Subcutaneous adipose tissue (tissue), 4 donors: ENCODE data around the gene PDE4D. TPM values are rescaled to one million over a fixed set of nuclear protein-coding genes. Genes with fewer than 3 reads are reported as not detected.

ENCODE experiments used
- total RNA-seq, 4 donors: library from RNA; depleted of rRNA; stranded (reverse); fragments of >200 nt; gene quantifications; one replicate each; pipeline ENCODE4 v1.1.0, GENCODE V29; 2016
- TF ChIP-seq, protein P1 (sequence below): fragments of 450-650 bp; IDR thresholded peaks from one replicate; pipeline ENCODE4 v1.5.1; 2016; ENCODE audit warnings: low read depth, mild to moderate bottlenecking, control low read depth, antibody characterized with exemption, moderate library complexity

Gene PDE4D
- total RNA-seq, 4 donors from 2014 or later, result 15.0 to 24.0 (median 18.5) TPM

DNA sequence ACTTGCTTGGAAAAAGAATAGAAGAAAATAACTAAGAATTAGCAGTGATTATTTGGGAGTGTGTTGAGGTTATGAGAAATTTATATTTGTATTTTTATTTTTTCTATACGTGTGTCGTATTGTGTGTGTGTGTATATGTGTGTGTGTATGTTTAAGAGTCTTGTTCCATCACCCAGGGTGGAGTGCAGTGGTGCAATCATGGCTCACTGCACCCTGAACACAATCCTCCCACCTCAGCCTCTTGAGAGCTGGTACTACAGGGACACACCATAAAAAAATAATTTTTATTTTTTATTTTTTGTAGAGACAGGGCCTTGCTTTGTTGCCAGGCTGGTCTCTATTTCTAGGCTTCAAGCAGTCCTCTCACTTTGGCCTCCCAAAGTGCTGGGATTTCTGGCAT, 643.8 kb downstream of the PDE4D start:
- TF ChIP-seq, protein P1, sequence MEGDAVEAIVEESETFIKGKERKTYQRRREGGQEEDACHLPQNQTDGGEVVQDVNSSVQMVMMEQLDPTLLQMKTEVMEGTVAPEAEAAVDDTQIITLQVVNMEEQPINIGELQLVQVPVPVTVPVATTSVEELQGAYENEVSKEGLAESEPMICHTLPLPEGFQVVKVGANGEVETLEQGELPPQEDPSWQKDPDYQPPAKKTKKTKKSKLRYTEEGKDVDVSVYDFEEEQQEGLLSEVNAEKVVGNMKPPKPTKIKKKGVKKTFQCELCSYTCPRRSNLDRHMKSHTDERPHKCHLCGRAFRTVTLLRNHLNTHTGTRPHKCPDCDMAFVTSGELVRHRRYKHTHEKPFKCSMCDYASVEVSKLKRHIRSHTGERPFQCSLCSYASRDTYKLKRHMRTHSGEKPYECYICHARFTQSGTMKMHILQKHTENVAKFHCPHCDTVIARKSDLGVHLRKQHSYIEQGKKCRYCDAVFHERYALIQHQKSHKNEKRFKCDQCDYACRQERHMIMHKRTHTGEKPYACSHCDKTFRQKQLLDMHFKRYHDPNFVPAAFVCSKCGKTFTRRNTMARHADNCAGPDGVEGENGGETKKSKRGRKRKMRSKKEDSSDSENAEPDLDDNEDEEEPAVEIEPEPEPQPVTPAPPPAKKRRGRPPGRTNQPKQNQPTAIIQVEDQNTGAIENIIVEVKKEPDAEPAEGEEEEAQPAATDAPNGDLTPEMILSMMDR, result no peak

DNA sequence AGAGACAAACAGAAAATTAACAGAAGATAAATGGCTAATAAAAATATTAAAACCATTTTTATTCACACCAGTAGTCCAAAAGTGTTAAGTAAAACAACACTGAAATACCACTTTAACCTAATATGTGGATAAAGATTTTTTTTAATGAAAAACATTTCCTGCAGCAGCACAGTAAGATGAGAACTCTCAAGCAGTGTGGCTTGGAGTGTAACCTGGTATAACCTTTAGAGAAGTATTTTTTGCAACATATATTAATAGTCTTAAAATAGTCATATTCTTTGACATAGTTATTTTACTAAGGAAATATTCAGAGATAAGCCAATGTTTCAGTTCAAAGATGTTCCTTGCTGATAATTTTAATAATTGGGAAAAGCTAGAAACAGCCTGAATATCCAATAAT, 644.4 kb downstream of the PDE4D start:
- TF ChIP-seq, protein P1, result no peak

DNA sequence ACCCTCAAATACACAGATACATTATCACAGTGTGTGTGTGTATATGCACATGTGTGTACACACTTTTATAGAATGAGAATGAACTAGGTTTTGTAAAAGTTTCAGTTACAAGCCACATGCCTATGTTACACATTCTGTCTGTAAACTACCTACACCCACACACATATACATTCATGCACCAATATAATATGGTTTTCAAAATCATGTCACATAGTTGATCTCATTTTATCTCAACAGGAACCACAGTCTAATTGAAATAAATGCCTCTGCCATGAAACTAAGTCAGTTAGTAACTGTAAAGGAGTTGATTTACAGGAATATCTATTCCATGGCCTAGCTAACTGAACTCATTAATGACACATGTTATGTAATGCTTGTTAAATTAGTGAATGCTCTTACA, 646.6 kb downstream of the PDE4D start:
- TF ChIP-seq, protein P1, result no peak

DNA sequence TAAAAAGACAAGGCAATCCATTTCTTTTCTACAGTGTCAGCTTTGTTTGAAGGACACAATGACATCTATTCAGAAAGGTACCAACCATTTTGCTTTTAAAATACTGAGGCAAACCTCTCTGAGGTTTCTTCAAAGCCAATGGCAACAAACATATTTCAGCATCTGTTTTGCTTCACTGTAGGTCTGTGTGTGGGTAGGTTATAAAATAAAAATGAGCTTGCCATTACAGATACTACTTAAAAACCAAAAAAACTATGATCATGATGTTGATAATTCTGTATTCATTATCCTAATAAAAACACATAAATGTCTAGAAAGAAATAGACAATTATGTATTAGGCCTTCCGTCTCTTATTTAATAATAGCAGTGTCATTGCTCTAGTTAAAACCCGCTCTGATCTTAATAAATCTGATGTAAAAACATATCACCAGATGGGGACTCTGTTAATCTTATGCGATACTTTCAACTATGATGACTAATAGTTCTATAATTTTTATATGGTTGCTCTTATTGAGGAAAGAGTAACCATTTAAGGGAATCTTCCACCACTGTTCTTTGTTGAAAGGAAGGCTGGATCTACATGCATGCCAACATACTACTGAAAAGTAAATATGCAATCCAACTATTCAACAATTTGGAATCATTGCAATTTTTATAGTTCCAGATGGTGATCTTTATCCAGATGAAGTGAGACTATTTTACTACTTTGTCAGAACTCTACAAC, 647.2 kb downstream of the PDE4D start:
- TF ChIP-seq, protein P1, result no peak

DNA sequence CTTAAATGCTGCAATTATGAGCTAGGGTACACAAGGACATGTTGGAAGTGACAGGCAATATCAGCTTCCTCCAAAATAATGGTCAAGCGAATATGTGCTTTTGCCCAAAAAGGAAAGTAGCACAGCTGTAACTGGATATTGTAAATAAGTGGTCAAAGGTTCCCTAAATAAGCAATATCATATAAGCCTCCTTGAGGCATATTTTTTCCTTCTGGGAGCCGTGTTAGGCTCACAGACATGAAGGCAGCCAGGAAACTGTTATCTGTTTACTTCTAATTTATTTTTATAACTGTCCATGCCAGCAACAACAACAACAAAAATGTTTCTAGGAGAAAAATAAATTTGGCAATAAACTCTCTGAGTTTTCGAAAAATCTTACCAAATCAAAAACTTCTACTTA, 648.3 kb downstream of the PDE4D start:
- TF ChIP-seq, protein P1, result no peak

DNA sequence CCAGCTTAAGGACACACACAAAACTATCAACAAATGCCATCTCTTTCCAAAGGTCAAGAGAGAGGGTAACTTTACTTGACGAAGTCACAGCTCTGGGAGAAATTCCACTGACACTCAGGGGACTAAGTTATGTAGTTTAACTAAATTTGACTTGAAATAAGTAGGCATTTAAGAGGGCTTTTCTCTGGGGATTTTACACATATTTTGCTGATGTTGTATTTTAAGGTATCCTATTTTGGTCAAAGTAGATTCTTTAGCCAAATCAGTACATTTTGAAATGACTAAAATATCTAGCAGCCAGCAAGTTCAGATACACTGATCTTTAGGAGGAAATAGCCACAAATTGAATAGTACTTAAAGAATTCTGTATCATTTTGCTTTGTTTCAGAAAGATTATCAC, 652.0 kb downstream of the PDE4D start:
- TF ChIP-seq, protein P1, result no peak

DNA sequence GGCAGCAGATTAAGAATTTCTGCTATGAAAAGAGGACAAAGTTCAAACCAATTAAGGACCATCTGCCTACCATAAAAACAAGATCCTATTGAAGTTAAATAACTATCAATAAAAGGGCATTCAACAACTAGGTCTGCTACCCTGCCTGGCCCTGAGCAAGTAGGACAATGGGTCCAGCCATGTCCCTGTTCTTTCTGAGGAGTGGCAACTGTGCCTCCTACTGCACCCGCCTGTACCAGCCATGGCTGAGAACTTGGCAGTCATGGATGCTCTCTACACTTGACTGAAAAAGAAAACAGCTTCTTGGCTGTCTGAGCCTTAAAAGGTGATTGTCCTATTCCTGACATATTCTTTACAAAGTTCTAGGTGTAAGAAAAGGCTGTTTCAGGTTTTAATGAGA, 652.4 kb downstream of the PDE4D start:
- TF ChIP-seq, protein P1, result no peak
